HG03196 (cell line): ENCODE results near the gene CCDC59.

Experiments
- ATAC-seq: cut with Tn5 transposase; IDR thresholded peaks from one replicate; pipeline ENCODE4 v1.9.1; 2021; ENCODE audit not compliant: unreplicated experiment

Gene CCDC59

GRCh38 chr12:82319276-82319675, 38.9 kb downstream of the CCDC59 start:
- no peak for ATAC-seq

GRCh38 chr12:82314406-82314892, 43.7 kb downstream of the CCDC59 start:
- no peak for ATAC-seq
